HuH-7.5 (cell line): ENCODE results near the gene TLR8.

Experiments used
- DNase-seq: peaks from one replicate; pipeline ENCODE4 v3.0.0; 2011; ENCODE audit warnings: low spot score

The TLR8 gene

DNA sequence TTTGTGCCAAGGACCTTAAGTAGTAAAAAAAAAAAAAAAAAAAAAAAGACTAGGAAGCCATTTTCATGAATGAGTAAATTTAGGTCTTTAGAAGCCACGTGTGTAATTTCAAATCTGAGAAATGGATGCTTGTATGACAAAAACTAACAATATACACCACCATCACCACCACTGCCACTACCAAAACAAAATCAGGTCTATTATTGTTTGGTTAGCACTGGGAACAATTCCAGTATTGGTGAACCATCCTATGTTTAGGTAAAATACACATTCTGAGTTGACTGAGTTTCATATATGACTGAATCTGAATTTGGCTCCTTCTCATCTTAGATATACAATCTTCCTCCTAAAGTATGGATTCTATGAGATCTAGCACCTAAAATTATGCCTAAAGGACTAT lies 59.7 kb downstream of the TLR8 start:
- DNase-seq, result no peak

DNA sequence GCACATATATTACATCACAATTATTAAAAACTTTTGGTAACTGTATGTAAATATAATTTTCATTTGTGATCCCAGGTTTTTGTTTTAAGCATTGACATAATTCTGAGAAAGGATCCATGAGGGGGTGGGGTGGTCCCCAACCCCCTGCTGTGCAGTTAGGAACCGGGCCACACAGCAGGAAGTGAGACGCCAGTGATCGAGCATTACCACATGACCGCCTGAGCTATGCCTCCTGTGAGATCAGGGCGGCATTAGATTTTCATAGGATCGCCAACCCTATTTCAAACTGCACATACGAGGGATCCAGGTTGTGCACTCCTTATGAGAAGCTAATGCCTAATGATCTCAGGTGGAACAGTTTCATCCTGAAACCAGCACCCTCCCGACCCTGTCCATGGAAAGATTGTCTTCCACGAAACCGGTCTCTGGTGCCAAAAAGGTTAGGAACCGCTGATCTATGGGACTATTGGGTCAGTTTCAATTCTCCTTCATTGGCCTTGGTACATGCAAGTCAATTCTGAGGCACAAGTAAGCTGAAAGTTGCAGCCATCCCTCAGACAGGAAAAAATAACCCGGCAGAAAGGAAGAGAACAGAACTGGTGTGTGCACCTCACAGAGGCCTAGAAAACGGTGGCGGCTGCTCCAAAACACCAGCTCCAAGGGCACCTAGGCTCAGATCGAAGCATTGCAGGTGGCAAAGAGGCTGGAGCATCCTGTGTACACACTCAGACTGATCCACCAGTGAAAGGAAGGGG lies 61.5 kb downstream of the TLR8 start:
- DNase-seq, result no peak

DNA sequence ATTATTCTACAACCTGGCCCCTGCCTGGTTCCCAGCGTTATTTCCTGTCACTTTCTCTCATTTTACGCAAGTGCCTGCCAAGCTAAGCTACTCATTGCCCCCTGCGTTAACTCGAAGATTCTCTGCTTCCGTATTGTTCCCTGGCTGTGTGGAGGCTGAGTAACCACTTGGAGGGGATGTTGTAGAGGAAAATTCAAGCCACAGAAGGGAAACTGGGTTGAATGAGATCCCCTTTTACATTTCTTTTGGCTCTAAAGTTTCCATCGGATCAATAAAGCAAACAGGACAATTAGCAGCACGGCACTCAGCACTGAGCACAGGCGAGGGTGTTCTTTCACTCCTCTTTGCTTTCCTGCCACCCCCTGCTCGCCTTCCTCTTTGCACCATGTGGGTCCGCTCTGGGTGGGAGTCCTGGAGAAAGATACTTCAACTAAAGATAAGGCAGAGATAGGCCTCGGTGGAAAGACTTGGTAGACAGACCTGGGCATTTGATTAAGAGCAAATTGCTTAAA lies 64.3 kb downstream of the TLR8 start:
- peak; percentile 41 for DNase-seq

DNA sequence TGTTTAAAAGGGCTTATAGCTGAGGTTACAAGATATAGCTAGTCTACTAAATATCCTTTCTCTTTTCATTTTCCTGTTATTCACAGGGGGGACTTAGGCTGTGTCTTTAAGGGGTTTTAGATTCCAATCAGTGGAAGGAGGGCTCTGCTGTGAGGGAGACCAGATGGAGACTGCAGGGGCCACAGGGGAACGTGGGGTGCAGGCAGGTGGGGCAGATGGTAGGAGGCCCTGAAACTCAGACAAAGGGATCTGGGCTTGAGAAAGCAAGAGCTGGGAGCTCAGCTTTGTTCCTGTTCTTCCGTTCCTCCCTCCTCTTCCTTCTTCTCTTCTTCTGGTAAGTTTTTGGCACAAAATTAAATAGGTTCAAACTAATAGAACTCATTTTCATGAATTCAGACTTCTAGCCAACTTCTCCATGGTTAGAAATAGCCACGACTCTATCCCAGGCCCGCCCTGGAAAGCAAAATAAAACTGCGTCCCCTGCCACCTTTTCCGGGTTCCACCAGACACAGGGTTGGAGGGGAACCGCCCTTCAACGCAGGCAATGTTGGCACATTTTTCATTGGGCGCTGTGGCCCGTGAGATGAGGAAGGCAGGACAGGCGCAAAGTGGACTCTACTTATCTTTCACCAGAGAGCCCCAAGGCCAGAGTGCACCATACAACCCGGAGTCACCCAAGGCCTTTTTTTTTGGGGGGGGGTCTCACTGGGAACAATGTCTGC lies 65.0 kb downstream of the TLR8 start:
- DNase-seq, result no peak

DNA sequence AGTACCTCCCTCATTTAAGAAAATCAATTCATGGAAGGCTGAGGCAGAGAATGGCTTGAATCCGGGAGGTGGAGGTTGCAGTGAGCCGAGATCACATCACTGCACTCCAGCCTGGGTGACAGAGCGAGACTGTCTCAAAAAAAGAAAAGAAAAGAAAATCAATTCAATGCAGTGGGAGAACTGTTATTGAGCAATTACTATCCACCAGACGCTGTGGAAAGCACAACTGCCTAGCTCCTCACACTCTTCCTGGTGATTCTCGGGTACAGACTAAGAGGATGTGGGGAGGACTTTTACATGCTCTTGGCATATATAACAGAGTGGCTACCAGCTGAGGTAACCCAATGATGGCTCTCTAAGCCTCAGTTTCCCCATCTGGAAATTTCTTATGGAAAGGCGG lies 65.8 kb downstream of the TLR8 start:
- DNase-seq, result no peak
